Islet of Langerhans (tissue), 1 donor: Measurements from ENCODE around the gene POU6F2.

Experiments used
- FAIRE-seq: peaks from one replicate; lab custom pipeline; 2011; peaks lifted over from hg19 to GRCh38; lab: Jason Lieb, UNC

Gene POU6F2

DNA sequence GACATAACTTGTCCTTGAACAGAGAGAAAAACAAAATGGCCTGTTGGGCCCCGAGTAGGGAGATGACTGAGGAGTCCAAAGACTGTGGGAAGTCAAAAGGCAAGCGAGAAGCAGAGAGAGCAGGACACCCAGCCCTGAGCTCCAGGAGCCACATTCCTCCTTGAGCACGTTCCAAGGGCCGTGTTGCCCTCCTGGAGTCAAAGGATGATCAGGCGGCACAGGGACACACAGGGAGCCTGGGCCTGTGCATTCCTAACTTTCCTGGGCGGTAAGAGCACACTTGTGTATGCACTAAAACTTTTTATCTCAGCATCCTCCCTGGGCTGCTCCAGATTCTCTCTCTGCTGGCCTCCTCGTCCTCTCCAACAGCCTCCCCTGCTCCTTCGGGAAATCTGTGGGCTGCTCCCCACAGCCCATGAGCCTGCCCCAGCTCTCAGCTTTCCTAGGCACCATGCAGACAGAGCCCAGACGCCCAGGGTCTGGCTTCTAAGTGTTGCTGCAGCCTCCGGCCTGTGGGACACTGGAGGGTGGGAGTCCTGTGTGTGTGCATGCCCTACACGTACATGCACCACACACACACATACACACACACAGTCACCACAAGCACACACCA is 281.8 kb downstream of the POU6F2 start:
- FAIRE-seq: no peak

- FAIRE-seq: no peak
Observed at GRCh38 chr7:39260279-39260844, 282.7 kb downstream of the POU6F2 start.

- FAIRE-seq: no peak
Observed at GRCh38 chr7:39261771-39262170, 284.1 kb downstream of the POU6F2 start.

- FAIRE-seq: no peak
Observed at GRCh38 chr7:39265641-39266591, 288.2 kb downstream of the POU6F2 start.

GRCh38 chr7:39269034-39269433 is 291.3 kb downstream of the POU6F2 start:
- FAIRE-seq: no peak

DNA sequence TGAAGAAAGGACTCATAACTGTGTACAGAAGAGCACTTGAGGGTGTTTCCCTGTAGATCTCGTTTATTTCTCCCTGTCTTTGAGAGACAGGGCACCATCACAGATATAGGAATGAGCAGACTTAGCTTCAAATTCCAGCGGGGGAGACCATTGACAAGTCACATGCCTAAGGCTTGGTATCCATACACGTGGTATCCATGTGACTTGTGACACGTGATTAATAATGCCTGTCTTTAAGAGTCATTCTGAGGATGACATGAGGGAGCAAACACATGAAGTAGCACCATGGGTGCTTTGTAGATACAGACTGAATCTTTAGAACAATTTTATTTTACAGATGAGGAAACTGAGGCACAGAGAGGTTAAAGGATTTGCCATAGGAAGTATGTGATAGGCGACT is 292.3 kb downstream of the POU6F2 start:
- FAIRE-seq: no peak

DNA sequence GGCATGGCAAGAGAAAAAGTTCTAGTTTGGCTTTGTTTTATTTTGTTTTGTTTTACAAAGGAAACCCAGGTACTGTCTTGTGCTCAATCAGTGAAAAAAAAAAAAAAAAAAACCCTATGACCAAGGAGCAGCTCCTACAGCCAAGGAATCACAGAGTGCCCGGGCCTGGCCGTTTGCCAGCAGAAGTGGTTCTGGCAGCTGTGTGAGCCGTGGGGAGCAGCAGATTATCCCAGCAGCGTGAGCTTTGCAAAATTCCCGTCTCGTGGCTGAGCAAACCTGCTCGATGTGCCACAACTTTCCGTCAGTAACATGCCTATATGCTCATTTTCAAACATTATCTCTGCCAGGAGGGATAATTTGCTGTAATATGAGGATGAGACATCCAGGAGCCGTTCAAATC is 293.7 kb downstream of the POU6F2 start:
- no peak for FAIRE-seq

- FAIRE-seq: no peak
Observed at GRCh38 chr7:39272111-39272510, 294.4 kb downstream of the POU6F2 start.

- FAIRE-seq: no peak
Observed at GRCh38 chr7:39272691-39273090, 295.0 kb downstream of the POU6F2 start.

- FAIRE-seq: no peak
Observed at GRCh38 chr7:39280337-39280736, 302.6 kb downstream of the POU6F2 start.

- FAIRE-seq: no peak
Observed at GRCh38 chr7:39285256-39285655, 307.5 kb downstream of the POU6F2 start.

DNA sequence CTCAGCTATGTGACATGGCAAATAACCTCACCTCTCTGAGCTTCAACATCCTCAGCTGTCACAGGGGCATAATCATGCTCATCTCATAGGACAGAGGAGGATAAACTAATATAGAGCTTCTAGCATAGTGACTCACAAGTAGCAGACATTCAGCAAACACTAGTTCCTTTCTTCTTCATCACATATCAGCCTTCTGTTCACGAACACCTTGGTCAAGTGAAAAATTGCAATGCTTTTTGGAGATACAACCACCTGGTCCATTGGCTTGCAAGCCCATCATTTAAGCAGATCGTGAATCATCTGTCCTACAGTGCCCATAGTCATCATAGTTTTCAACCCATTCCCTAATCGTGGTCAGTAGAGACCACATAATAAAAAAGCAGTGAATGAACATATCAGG is 310.6 kb downstream of the POU6F2 start:
- FAIRE-seq: no peak

GRCh38 chr7:39291628-39292410 is 314.1 kb downstream of the POU6F2 start:
- FAIRE-seq: no peak

DNA sequence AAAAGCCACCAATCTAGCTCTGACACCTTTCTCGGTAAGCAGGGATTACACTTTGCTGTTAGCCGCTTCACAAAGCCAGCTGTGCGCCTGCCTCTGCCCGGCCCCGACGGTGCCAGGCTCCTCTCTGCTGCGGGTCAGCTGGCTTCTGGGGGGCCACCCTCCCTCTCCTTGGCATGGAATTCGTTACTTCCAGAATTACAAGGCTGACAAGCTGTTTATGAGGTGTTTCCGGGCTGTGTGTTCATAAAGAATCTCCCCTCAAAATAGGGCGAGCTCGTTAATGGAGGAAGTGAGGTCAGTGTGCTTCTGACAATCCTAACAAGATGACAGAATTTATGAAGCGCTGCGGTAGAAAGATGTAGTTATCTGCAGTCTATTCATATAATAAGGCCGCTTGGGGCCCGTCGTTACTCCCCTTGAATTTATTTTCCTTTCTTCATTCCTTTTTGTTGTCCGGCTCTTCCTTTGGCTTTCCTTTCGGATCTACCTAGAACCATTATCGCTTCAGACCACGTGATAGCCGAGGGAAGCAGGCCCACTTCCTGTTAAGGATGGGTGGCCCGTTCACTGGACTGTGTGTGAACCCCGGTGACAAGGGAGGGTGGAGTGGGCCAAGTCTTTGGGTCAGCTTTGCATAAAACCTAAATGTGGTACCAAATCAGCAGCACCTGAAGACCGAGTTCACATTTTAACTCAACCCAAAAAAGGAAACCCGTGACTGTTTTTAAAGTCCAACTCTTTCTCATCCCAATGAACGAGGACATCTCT is 315.5 kb downstream of the POU6F2 start:
- no peak for FAIRE-seq

GRCh38 chr7:39294022-39294421 is 316.3 kb downstream of the POU6F2 start:
- no peak for FAIRE-seq

DNA sequence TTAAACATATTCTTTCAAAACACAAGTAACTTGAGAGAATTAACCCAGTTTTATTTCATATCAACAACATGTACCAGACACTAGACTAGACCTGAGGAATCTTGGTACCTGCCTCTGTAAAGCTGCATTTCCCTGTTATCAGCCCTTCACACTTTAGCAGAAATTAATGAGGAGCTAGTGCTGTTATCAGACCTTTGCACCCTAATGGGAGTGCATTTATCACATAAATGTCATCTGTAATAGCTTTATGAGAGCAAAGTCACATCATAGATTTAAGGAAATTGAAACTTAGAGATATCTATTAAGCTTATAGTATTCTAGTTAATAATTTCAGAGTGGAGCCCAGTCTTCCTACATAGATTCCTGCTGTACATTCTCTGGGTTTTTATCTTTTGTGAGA is 318.1 kb downstream of the POU6F2 start:
- no peak for FAIRE-seq

DNA sequence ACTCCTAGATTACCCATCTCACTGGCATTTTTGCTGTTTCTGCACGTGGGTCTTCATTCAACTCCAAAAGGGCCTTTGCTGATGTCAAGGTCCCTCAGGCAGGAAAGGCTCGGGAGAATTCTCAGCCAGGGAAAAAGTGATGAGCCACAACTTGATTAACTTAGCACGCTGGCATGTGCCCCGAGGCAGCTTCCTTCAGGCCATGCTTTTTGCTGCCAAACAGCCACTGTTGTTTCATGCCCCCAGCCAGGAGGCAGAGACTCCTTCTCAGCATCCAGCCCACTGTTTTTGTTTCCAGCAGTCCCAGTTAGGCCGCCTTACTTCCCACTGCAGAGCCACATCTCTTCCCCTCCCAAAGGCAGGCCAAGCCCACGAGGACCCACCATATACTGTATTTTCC is 322.0 kb downstream of the POU6F2 start:
- no peak for FAIRE-seq

GRCh38 chr7:39300276-39300675 is 322.6 kb downstream of the POU6F2 start:
- no peak for FAIRE-seq

- no peak for FAIRE-seq
Observed at GRCh38 chr7:39301543-39301942, 323.8 kb downstream of the POU6F2 start.

- no peak for FAIRE-seq
Observed at GRCh38 chr7:39304178-39304577, 326.5 kb downstream of the POU6F2 start.

GRCh38 chr7:39304668-39305405 is 327.1 kb downstream of the POU6F2 start:
- no peak for FAIRE-seq
